ENCODE results near the gene LMF1.

LMF1 gene

DNA sequence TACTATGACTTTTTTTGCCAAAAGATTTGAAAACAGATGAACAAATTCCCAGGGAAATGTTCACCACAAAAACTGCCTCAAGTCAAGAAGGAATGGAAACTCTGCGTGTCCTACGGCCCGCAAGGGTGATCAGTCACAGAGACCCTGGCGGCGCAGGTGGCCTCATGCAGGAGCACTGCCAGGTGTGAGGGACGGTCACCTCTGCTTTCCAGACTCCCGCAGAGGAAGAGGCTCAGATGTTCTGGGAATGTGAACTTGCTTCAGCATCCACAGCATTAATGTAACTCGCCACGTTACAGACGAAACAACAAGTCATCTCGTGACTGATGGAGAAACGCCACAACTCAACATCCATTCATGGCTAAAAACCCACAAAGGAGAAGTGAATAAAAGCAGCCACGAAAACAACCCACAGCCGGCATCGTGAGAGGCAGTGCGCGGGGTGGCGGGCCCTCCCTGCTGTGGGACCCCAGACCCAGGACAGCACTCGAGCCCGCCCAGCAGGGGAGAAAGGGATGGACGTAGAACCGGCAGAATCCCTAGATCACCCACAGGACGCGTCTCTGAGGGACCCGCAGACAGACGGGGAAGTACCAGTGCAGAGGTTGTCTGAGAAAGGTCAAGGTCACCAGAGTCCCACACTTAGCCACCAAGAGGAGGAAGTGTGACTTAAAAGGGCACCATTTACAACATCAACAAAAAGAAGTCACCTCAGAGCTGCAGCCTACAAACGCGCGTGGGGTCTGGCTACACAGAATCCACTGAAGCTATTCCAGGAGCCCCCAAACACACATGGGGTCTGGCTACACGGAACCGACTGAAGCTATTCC, 93.3 kb downstream of the LMF1 start:
- DNase-seq: no peak

DNA sequence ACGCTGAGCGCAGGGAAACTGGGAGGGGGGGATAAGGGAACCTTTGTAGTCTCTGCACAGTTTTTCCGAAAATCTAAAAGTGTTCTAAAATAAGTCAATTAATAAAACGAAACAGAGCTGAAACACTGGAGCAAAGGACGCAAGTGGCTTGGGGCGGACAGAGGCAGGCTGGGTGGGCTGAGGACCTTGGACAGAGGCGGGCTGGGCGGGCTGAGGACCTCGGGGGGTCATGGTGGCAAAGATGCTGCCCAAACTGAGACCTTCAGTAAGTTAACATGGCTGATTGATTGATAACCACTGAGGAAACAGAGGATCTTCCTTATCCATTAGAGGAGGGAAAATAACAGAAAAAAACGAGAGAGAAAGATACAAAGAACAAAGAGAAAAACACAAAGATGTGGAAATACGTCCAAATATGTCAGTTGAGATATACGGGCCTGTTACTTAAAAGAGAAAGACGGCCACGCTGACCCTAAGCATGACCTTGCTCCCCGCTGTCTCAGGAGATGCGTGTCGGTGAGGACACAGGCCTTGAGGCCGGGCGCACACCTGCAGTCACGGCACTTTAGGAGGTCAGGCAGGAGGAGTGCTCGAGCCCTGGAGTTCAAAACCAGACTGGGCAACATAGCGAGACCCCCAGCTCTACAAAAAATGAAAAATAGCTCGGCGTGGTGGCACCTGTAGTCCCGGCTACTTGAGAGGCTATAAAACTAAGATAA, 94.1 kb downstream of the LMF1 start:
- no peak for DNase-seq

GRCh38 chr16:876041-876335, 94.8 kb downstream of the LMF1 start:
- DNase-seq: no peak

- DNase-seq: no peak
These were observed 95.4 kb downstream of the LMF1 start for GRCh38 chr16:875182-876040.

DNA sequence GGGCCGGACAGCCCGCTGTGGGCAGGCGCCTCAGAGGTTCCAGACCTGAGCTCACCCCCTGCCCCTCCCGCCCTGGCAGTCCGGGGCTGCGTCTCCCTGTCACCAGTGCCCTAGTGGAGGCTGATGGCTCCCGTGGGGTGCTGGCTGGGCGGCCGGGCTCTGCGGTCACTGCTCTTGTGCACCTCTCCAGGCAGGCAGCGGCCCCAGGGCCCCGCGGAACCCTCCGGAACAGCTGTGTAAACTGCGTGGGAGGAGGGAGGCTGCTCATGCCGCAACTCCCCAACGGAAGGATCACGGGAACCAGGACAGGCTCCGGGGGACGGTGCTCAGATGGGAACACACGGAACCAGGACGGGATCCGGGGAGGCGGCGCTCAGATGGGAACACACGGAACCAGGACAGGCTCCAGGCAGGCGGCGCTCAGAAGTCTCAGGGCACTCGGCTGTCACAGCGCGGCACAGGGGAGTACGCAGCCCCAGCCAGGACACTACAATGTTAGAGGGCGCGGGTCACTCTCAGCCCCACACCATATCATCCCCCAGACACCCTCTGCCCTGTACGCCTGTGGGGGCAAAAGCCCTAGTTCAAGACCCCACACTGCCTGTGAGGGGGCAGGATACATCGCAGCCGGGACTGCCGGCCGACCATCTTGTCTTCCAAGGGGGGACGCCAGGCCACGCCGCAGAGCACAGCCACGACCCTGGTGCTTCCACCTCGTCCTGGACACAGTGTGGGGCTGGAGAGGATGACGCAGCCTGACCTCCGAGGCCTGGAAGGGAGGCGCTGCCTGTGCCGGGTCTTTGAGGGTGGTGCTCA, 96.2 kb downstream of the LMF1 start:
- DNase-seq: no peak

DNA sequence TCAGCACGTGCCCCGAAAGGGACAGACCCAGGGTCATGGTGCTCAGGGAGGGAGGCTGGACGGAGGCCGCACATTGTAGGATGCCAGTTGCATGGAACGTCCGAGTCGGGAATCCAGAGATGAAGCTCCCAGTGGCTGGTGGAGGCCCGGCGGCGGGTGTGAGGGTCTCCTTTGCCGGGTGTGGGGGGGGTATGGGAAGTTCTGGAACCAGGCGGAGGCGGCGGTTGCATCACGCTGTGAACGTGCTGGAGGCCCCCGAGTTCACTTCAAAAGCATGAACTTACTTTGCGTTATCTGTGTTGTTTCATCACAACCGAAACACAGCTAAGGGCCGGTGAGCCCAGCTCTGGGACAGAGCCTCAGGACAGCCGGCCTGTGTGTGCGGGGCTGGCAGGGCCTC, 96.9 kb downstream of the LMF1 start:
- DNase-seq: no peak

- no peak for DNase-seq
These were observed 97.5 kb downstream of the LMF1 start for GRCh38 chr16:873243-873661.

DNA sequence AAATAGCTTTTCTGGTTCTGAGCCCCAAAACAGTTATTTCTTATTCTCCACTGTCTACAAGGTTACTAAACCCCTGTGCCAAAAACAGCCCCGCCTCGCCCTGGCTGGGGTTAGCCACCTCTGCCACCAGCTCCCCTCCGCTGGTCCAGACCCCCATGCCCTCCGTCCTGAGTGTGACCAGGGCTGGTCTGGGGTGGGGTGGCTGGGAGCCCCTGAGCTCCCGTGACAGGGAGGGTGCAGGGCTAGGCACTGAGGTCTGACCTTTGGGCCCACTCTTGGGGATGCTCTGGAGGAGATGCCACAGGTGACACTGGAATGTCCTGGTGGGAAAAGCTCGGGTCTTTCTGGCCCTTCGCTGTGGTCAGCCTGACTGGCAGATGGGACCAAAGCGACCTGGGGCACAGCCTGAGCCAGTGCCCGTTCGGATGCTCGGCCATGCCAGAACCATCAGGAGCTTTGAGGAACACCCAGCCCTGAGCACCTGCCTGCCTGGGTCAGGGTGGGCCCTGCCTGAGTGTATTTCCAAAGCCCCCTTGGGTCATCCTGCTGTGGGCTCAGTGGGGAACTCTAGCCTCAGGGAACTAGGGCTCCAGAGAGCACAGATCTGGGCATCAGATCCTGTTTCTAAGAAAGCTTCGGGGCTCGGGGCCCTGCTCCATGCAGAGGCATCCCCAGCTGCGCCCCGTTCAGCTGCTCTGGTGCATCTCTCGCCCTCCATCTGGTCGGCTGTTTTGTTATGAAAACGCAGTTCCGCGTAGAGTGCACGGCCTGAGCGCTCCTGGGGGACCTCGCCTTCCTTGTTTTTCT, 98.1 kb downstream of the LMF1 start:
- no peak for DNase-seq

GRCh38 chr16:871562-872345, 99.0 kb downstream of the LMF1 start:
- DNase-seq: no peak

DNA sequence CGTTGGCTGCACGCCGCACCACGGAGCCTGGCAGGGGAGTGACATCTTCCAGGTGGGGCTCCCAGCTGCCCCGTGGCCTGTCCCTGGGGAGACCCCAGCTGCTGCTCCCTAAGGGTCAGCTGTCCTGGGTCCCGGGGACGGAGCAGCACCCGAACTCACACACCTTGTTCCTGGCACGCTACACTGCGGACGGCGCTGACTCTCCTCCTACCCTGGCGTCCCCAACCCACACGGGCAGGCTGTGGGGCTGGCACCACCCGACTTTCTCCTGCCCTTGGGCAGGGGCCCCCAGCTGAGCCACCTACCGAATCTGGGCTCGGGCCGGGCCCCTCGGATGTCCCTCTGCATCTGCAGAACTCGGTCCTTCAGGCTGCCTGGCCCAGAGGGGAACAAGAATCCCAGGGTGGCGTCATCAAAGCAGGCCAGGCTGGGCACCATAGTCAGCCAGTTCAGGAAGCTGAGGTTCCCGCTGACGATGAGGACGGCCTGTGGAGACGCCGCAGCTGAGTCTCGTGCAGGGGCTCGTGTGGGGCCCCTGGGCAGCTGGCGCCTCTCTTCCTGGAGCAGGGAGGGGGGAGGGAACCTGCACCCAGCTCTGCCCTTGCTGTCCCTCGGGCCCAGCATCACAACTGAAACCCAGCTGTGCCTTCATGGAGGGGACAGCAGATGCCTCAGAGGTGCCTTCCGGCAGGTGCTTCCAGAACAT, 99.8 kb downstream of the LMF1 start:
- DNase-seq: no peak

DNA sequence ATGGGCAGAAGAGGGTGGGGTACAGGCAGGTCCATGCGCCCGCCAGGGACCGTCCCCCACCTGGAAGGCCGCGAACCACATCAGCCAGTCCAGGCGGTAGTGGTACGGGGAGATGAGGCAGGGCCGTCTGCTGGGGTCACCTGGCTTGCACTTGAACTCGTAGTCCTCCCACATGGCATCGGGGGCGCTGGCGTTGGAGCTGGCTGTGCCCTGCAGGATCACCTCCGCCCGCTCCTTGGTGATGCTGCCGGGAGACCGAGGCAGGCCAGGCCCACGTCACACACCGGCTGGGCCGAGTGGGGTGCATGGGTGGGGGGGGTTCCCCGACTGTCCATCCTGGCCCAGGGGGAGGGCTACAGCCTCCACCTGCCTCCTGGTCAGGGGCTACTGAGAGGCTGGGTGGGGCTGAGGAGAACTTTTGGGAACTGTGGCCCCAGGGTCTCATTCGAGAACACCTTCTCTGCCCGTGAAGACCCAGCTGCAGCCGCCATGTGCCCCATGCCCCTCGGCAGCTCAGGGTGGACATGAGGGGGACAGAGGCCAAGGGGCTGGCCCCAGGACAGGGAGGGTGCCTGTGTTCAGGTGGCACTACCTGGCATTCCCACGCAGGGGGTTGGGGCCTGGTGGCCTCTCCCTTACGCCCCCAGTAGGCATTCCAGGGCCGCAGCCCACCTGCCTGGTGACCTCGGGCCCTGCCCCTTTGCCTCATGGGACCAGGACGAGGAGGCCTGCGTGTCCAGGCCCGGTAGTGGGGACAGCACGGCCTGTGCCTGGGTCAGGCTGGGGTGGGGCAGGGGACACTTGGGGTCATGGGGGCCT, 100.8 kb downstream of the LMF1 start:
- no peak for DNase-seq

DNA sequence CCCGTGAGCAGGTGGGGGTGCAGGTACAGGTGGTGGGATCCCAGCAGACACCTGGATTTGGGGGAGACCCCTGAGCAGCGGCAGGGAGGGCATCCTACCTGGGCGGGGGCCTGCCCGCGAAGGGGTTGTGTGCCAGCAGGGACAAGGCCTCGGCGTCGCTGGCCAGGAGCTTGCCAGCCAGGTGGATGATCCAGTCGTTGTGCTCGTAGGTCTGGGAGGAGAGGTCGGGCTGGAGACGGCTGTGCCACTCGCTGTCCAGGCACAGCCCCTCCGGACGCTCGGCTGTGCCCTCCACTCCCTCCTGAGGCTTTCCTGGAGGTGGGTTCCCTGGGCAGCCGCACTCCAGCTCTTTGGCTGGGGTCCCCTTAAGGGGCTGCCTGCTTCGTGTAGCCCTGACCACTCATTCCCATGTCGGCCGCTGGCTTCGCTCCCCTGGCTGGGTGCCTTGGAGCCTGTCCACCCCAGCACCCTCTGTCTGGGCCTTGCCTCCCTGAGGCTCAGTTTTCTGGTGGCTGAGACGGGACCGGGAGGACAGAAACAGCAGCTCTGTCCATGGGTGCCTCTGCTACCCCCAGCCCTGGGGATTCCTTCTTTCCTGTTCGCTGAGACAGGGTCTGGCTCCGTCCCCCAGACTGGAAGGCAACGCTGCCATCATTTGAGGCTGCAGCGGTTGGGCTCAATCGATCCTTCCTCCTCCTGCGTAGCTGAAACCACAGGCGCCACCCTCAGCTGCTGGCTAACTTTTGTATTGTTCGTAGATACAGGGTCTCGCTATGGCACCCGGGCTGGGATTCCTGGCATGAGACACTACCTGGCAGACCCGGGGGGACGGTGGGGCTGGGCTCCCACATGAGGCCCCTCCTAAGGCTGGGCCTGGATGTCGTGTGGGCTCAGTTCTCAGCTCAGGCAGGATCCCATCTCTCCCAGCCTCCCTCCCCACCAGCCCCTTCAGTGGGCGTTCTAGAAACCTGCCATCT, 101.7 kb downstream of the LMF1 start:
- DNase-seq: no peak

- DNase-seq: no peak
These were observed 102.4 kb downstream of the LMF1 start for GRCh38 chr16:868386-868755.

GRCh38 chr16:867421-868385, 103.1 kb downstream of the LMF1 start:
- DNase-seq: no peak

DNA sequence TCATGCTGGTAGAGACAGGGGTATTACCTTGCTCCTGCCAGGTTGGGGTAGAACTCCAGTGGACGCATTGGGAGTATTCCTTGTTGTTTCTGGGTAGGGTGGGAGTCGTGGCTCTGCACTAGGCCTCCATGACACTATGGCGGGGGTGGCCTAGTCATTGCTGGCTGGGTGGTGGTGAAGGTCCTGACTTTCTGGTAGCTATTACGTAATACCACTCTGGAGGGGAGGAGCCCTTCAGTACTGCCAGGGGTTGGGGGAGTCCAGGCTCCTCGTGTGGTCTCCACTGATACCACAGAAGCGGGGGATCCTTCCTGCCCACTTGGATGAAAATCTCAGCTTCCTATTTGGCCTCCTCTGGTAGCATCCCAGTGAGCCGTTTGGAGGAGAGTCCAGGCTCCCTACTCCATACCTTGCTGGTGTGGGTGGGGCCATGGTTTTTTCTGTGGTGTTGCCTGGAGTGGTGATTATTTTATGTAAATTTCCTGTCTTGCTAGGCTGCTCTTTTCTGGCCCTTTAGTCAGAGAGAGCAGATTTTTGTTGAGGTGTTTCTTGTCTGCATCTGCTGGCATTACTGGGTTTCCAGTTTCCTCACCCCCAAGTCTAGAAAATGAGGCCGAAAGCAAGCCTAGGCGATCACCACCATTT, 104.4 kb downstream of the LMF1 start:
- DNase-seq: no peak

DNA sequence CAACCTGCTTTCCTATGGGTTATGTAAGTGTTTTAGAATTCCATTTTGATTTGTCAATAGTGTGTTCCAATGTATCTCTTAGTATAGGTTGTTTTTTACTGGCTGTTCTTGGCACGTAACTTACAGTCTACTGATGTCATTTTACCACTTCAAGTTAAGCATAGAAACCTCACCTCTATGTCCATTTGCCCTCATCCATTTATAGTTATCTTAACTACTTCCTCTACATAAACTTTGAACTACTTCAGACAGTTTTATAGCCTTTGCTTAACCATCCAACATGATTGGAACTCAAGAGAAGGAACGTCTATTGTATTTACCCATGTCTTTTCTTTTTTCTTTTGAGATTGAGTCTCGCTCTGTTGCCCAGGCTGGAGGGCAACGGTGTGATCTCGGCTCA, 105.8 kb downstream of the LMF1 start:
- DNase-seq: no peak
